HCT116 (cell line): ENCODE data around the gene PLEKHM3. TPM values are rescaled to one million over a fixed set of nuclear protein-coding genes. Genes with fewer than 3 reads are reported as not detected.

Experiments
- ATAC-seq: fragments of 200-7000 bp; cut with Tn5 transposase; 2 replicates; pipeline ENCODE4 v1.9.1; 2020; ENCODE audit warnings: mild to moderate bottlenecking, moderate library complexity
- BruUV-seq: library from RNA; stranded (reverse); fragments of 400-500 nt; replicated peaks from 2 replicates; lab custom pipeline; 2021; lab: Mats Ljungman, UMichigan
- CTCF ChIA-PET: fragments of 300-600 bp; sonication (Branson Sonifier 250); formaldehyde crosslinking; loops from one replicate; lab custom pipeline; 2021; ENCODE audit warnings: antibody characterized with exemption; lab: Charles Lee
- POLR2A ChIA-PET: fragments of 300-600, 350-600 bp; sonication (Branson Sonifier 250); formaldehyde crosslinking; loops from one replicate; lab custom pipeline; 2021; ENCODE audit warnings: antibody characterized with exemption; lab: Charles Lee
- RAD21 ChIA-PET, 2 experiments: fragments of 300-600 bp; sonication (Branson Sonifier 250); formaldehyde crosslinking; loops; one replicate each; lab custom pipeline; 2023; ENCODE audit warnings: low total read pairs in 2 of 2; ENCODE audit not compliant: uncharacterized antibody in 2 of 2, unreplicated experiment in 2 of 2, low non-redundant PET in 1 of 2; lab: Charles Lee
- DNase-seq: peaks from one replicate; pipeline ENCODE4 v3.0.0-alpha.2; 2010; ENCODE audit warnings: low read depth, low spot score
- H2AFZ ChIP-seq: fragments of 200-600 bp; shearing (Covaris generic), sonication (generic); 2 replicates; pipeline ENCODE4 v1.6.1; 2017; ENCODE audit warnings: low read depth, mixed run types, mixed read lengths, antibody characterized with exemption, low read length; ENCODE audit not compliant: poor library complexity, severe bottlenecking
- H3K27ac ChIP-seq: 2 replicates; pipeline ENCODE4 v1.5.1; 2012; ENCODE audit warnings: low read depth, low read length
- H3K27me3 ChIP-seq: fragments of 200-600 bp; sonication (generic); 2 replicates; pipeline ENCODE4 v1.6.1; 2016; ENCODE audit warnings: mixed run types, low read length, mixed read lengths; ENCODE audit not compliant: insufficient read depth
- H3K36me3 ChIP-seq, 2 experiments: fragments of 200-500 bp in 1 of 2; fragments of 200-600 bp in 1 of 2; sonication (Bioruptor generic) in 1 of 2; sonication (generic) in 1 of 2; 2 replicates each; pipeline versions ENCODE4 v1.5.1 to v1.6.1; 2014 to 2016; ENCODE audit warnings: low read length in 2 of 2, inconsistent platforms in 1 of 2, mixed read lengths in 1 of 2, mixed run types in 1 of 2; ENCODE audit not compliant: insufficient read depth in 2 of 2, control insufficient read depth in 1 of 2
- H3K4me1 ChIP-seq, 2 experiments: fragments of 200-600 bp in 1 of 2; sonication (generic) in 1 of 2; 2 replicates each; pipeline versions ENCODE4 v1.5.1 to v1.6.1; 2012 to 2017; ENCODE audit warnings: low read length in 2 of 2, inconsistent platforms in 1 of 2, mild to moderate bottlenecking in 1 of 2, mixed read lengths in 1 of 2, mixed run types in 1 of 2, moderate library complexity in 1 of 2; ENCODE audit not compliant: insufficient read depth in 2 of 2, control insufficient read depth in 1 of 2
- H3K4me2 ChIP-seq: fragments of 200-600 bp; sonication (generic); 2 replicates; pipeline ENCODE4 v1.6.1; 2017; ENCODE audit warnings: mixed run types, low read length, mixed read lengths
- H3K4me3 ChIP-seq, 2 experiments: fragments of 200-600 bp in 1 of 2; sonication (generic) in 1 of 2; replicated peaks in 1 of 2; 2 replicates each; pipeline ENCODE4 v1.5.1; 2011 to 2016; ENCODE audit warnings: low read length in 2 of 2, control low read depth in 1 of 2, low read depth in 1 of 2, mild to moderate bottlenecking in 1 of 2, mixed read lengths in 1 of 2, mixed run types in 1 of 2
- H3K79me2 ChIP-seq: fragments of 200-600 bp; sonication (generic); 2 replicates; pipeline ENCODE4 v1.6.1; 2017; ENCODE audit warnings: mild to moderate bottlenecking, mixed run types, low read length, moderate library complexity, mixed read lengths; ENCODE audit not compliant: insufficient read depth
- H3K9ac ChIP-seq: fragments of 200-600 bp; sonication (generic); 2 replicates; pipeline ENCODE4 v1.6.1; 2016; ENCODE audit warnings: low read length, mixed read lengths
- H3K9me2 ChIP-seq: fragments of 200-600 bp; sonication (generic), shearing (Covaris generic); 2 replicates; pipeline ENCODE4 v1.6.1; 2017; ENCODE audit warnings: mixed run types, mild to moderate bottlenecking, moderate library complexity; ENCODE audit not compliant: insufficient read depth
- H3K9me3 ChIP-seq, 2 experiments: fragments of 200-500 bp in 1 of 2; fragments of 200-600 bp in 1 of 2; sonication (Bioruptor generic) in 1 of 2; sonication (generic) in 1 of 2; 2 replicates each; pipeline ENCODE4 v1.6.1; 2014 to 2017; ENCODE audit warnings: low read length in 2 of 2, mixed read lengths in 2 of 2, inconsistent platforms in 1 of 2, low read depth in 1 of 2, mild to moderate bottlenecking in 1 of 2, mixed run types in 1 of 2, moderate library complexity in 1 of 2; ENCODE audit not compliant: control insufficient read depth in 1 of 2, insufficient read depth in 1 of 2
- H4K20me1 ChIP-seq: fragments of 200-600 bp; sonication (generic), shearing (Covaris generic); 2 replicates; pipeline ENCODE4 v1.6.1; 2017; ENCODE audit warnings: mixed run types, mild to moderate bottlenecking, moderate library complexity; ENCODE audit not compliant: insufficient read depth
- CBX3 ChIP-seq: IDR thresholded peaks from 2 replicates; pipeline ENCODE4 v1.6.1; 2012; ENCODE audit warnings: low read depth
- CEBPB ChIP-seq: IDR thresholded peaks from 2 replicates; pipeline ENCODE4 v1.6.1; 2012; ENCODE audit warnings: low read depth
- CTCF ChIP-seq, 3 experiments: fragments of 200-600 bp in 1 of 3; sonication (generic) in 1 of 3; IDR thresholded peaks in 2 of 3; conservative IDR thresholded peaks in 1 of 3; 2 replicates each; pipeline ENCODE4 v1.5.1; 2012 to 2017; ENCODE audit warnings: low read depth in 2 of 3, low read length in 2 of 3, antibody characterized with exemption in 1 of 3, borderline replicate concordance in 1 of 3, control low read depth in 1 of 3, mild to moderate bottlenecking in 1 of 3, mixed read lengths in 1 of 3, mixed run types in 1 of 3, moderate library complexity in 1 of 3; ENCODE audit not compliant: insufficient read depth in 1 of 3
- EZH2 ChIP-seq: fragments of 200-600 bp; sonication (generic); IDR thresholded peaks from 2 replicates; pipeline ENCODE4 v1.6.1; 2017; ENCODE audit warnings: antibody characterized with exemption, mixed run types
- EZH2phosphoT487 ChIP-seq: fragments of 200-600 bp; IDR thresholded peaks from 2 replicates; pipeline ENCODE4 v1.6.1; 2018; ENCODE audit warnings: antibody characterized with exemption, borderline replicate concordance
- FOSL1 ChIP-seq: IDR thresholded peaks from 2 replicates; pipeline ENCODE4 v1.6.1; 2012; ENCODE audit warnings: low read depth
- JUND ChIP-seq: IDR thresholded peaks from 2 replicates; pipeline ENCODE4 v1.6.1; 2012
- MAX ChIP-seq: IDR thresholded peaks from 2 replicates; pipeline ENCODE4 v1.6.1; 2012
- POLR2A ChIP-seq: IDR thresholded peaks from 2 replicates; pipeline ENCODE4 v1.7.0; 2011; ENCODE audit warnings: borderline replicate concordance; ENCODE audit not compliant: insufficient read depth, insufficient read length; ENCODE audit errors: extremely low read depth
- RAD21 ChIP-seq: IDR thresholded peaks from 2 replicates; pipeline ENCODE4 v1.6.1; 2012; ENCODE audit warnings: low read depth, mild to moderate bottlenecking
- REST ChIP-seq: IDR thresholded peaks from 2 replicates; pipeline ENCODE4 v1.6.1; 2012; ENCODE audit warnings: low read depth
- SIN3A ChIP-seq: IDR thresholded peaks from 2 replicates; pipeline ENCODE4 v1.6.1; 2012; ENCODE audit warnings: low read depth
- SP1 ChIP-seq: IDR thresholded peaks from 2 replicates; pipeline ENCODE4 v1.6.1; 2012; ENCODE audit warnings: low read depth
- TCF7L2 ChIP-seq: IDR thresholded peaks from 2 replicates; pipeline ENCODE4 v1.7.0; 2011; ENCODE audit warnings: borderline replicate concordance, inconsistent platforms; ENCODE audit not compliant: insufficient read depth, insufficient read length; ENCODE audit errors: extremely low read depth
- YY1 ChIP-seq: IDR thresholded peaks from 2 replicates; pipeline ENCODE4 v1.6.1; 2011; ENCODE audit warnings: low read length, low read depth, moderate library complexity, mild to moderate bottlenecking; ENCODE audit not compliant: insufficient replicate concordance; ENCODE audit errors: extremely low read depth
- ZBTB33 ChIP-seq: IDR thresholded peaks from 2 replicates; pipeline ENCODE4 v1.6.1; 2011; ENCODE audit warnings: mild to moderate bottlenecking, low read length, moderate library complexity; ENCODE audit not compliant: insufficient replicate concordance; ENCODE audit errors: extremely low read depth
- ZFX ChIP-seq: fragments of 450-650 bp; IDR thresholded peaks from 2 replicates; pipeline ENCODE4 v1.6.1; 2017
- ZNF274 ChIP-seq: fragments of 200-500 bp; sonication (Bioruptor generic); IDR thresholded peaks from 2 replicates; pipeline ENCODE4 v1.6.1; 2014; ENCODE audit warnings: mild to moderate bottlenecking, low read depth, low read length, inconsistent platforms
- intact Hi-C: fragments of 100-400 bp; cut with micrococcal nuclease; formaldehyde crosslinking; loops from 2 replicates; pipeline ENCODE4 v1.10.0; 2022
- total RNA-seq: library from RNA; stranded (reverse); gene quantifications from one replicate; pipeline ENCODE4 v1.2.1, GENCODE V29; 2021; ENCODE audit not compliant: unreplicated experiment

PLEKHM3 gene
- total RNA-seq, 1 experiment from 2014 or later, result 6.3 TPM

GRCh38 chr2:207987025-207987716, 38.2 kb downstream of the PLEKHM3 start:
- H3K4me3 ChIP-seq, result no peak overlapping the region
- intact Hi-C loops, result no loop called here
- no peak overlapping the region for H3K9ac ChIP-seq
- H3K9me3 ChIP-seq, result no peaks in the 10 kb centered on the region
- DNase-seq, result no peak
- no peaks in the 10 kb centered on the region for H4K20me1 ChIP-seq
- no peak overlapping the region for H3K4me2 ChIP-seq
- H3K9me2 ChIP-seq, result no peaks in the 10 kb centered on the region
- no peak overlapping the region for H2AFZ ChIP-seq
- no peak overlapping the region for H3K27ac ChIP-seq
- ChIA-PET POLR2A (no interaction called here), CTCF (no interaction called here), RAD21 (no interaction called here)
- H3K79me2 ChIP-seq, result no peaks in the 10 kb centered on the region
- TF ChIP-seq JUND (no peak), ZFX (no peak), ZBTB33 (no peak), TCF7L2 (no peak), CEBPB (no peak), ZNF274 (no peak), POLR2A (no peak), YY1 (no peak), MAX (no peak), RAD21 (no peak), CBX3 (no peak), CTCF (IDR thresholded peaks at IDR 0.05 in 2 of 3, conservative IDR thresholded peaks at IDR 0.05 in 1 of 3; ENCODE audit: borderline replicate concordance in 1 of 3, insufficient read depth in 1 of 3, low read depth in 2 of 3, low read length in 2 of 3) (no peak), REST (no peak), FOSL1 (no peak), EZH2phosphoT487 (no peak), EZH2 (no peak), SIN3A (no peak), SP1 (no peak)
- no peak for ATAC-seq
- H3K27me3 ChIP-seq, result no peaks in the 10 kb centered on the region
- no peaks in the 10 kb centered on the region for H3K36me3 ChIP-seq
- no peaks in the 10 kb centered on the region for H3K4me1 ChIP-seq
- BruUV-seq, result no TSS peak
